Neural cell (in vitro differentiated cells): Measurements from ENCODE around the gene PTPRZ1.

Source experiments
- CTCF ChIP-seq: fragments of 450-650 bp; IDR thresholded peaks from 2 replicates; pipeline ENCODE4 v1.5.1; 2014; ENCODE audit warnings: antibody characterized with exemption, mild to moderate bottlenecking, moderate library complexity; ENCODE audit not compliant: poor library complexity, severe bottlenecking
- MXI1 ChIP-seq: fragments of 450-650 bp; conservative IDR thresholded peaks from 2 replicates; pipeline ENCODE4 v1.6.1; 2014; ENCODE audit warnings: antibody characterized with exemption, mild to moderate bottlenecking; ENCODE audit not compliant: poor library complexity, severe bottlenecking
- POLR2AphosphoS5 ChIP-seq: IDR thresholded peaks from 2 replicates; pipeline ENCODE4 v1.6.1; 2012
- SMC3 ChIP-seq: fragments of 450-650 bp; conservative IDR thresholded peaks from 2 replicates; pipeline ENCODE4 v1.6.1; 2014; ENCODE audit warnings: antibody characterized with exemption, mild to moderate bottlenecking, moderate library complexity; ENCODE audit not compliant: poor library complexity
- TAF1 ChIP-seq: IDR thresholded peaks from 2 replicates; pipeline ENCODE4 v1.6.1; 2012; ENCODE audit warnings: low read depth

DNA sequence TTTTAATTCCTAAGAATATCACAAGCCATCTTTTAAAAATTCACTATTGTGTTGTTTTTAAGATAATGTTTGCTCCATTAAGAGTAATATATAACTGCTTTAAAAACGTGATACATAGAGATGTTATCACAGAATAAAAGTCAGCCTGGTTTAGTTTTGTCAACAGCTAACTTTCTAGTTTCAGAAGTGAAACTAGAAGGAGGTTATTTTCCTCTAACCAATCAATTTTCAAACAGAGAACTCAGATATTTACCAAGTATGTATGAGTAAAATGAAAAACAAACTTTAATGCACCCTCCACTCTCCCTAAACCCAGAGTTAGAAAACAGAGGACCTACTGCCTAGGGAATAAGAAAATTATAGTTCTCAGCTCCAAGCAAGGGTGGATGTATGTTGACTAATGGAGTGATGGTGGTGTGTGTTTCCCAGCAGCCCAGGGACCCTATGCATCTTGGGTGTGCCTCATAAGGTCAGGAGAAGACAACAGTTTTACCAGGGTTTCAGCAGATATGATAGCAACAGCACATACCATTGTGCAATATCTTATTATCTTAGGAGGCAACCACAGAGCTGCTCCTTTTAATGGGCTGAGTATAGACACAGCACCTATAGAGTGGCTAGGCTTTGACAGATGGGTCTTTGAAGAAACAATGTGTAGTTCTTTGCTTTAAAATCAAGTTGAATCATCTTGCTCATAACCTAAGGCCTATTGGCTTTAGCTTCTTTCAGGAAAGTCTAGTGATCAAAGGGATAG, 58.4 kb downstream of the PTPRZ1 start:
- no peak for TF ChIP-seq CTCF
- no peak for TF ChIP-seq POLR2AphosphoS5
- TF ChIP-seq SMC3 = no peak
- no peak for TF ChIP-seq MXI1
- TF ChIP-seq TAF1 = no peak
